H1 (cell line): ENCODE data around the gene CLTCL1. TPM values are rescaled to one million over a fixed set of nuclear protein-coding genes. Genes with fewer than 3 reads are reported as not detected.

Source experiments
- HDAC2 ChIP-seq, 2 experiments: fragments of 300-600 bp in 1 of 2; sonication (generic) in 1 of 2; IDR thresholded peaks; 2 replicates each; pipeline ENCODE4 v1.6.1; 2011 to 2012; ENCODE audit warnings: low read depth in 2 of 2, low read length in 2 of 2, mild to moderate bottlenecking in 2 of 2, moderate library complexity in 2 of 2, borderline replicate concordance in 1 of 2, inconsistent platforms in 1 of 2
- KDM5A ChIP-seq: fragments of 200-600 bp; IDR thresholded peaks from 2 replicates; pipeline ENCODE4 v1.7.1; 2012; ENCODE audit warnings: mild to moderate bottlenecking, low read length, inconsistent platforms, mixed read lengths
- NANOG ChIP-seq: IDR thresholded peaks from 2 replicates; pipeline ENCODE4 v1.6.1; 2011; ENCODE audit warnings: low read length, low read depth, mild to moderate bottlenecking, inconsistent platforms; ENCODE audit not compliant: insufficient read depth, poor library complexity, severe bottlenecking
- RXRA ChIP-seq: IDR thresholded peaks from 2 replicates; pipeline ENCODE4 v1.6.1; 2011; ENCODE audit warnings: low read depth, mild to moderate bottlenecking, low read length, moderate library complexity; ENCODE audit not compliant: insufficient read depth
- SP1 ChIP-seq: IDR thresholded peaks from 2 replicates; pipeline ENCODE4 v1.6.1; 2011; ENCODE audit warnings: low read depth, low read length
- polyA plus RNA-seq, 7 experiments: library from polyadenylated mRNA; depleted of rRNA in 3 of 7; stranded (reverse) in 5 of 7; unstranded in 2 of 7; fragments of >200 nt in 5 of 7; fragments of 200-250 nt in 2 of 7; gene quantifications; 1 replicate in 5 of 7; 2 replicates in 1 of 7; 4 replicates in 1 of 7; pipeline versions ENCODE4 v1.2.1 to v1.2.3, GENCODE V29; 2011 to 2013; ENCODE audit warnings: missing spikeins in 2 of 7, mixed read lengths in 2 of 7
- total RNA-seq: library from RNA; stranded (reverse); fragmentation: NEBNext Ultra II Directional; extraction: Animal tissue kit (Norgen Biotek cat#: 25700); gene quantifications from 2 replicates; pipeline ENCODE4 v1.2.1, GENCODE V29; 2021
- TF ChIP-seq, protein P1 (sequence below): IDR thresholded peaks from 2 replicates; pipeline ENCODE4 v1.6.1; 2012; ENCODE audit warnings: low read length, inconsistent platforms

CLTCL1 gene
- total and polyA plus RNA-seq, 2 of the 8 experiments (the other 6 are each of a cell fraction or from before 2014, with no cell fraction given) = 12.4 to 17.0 TPM

DNA sequence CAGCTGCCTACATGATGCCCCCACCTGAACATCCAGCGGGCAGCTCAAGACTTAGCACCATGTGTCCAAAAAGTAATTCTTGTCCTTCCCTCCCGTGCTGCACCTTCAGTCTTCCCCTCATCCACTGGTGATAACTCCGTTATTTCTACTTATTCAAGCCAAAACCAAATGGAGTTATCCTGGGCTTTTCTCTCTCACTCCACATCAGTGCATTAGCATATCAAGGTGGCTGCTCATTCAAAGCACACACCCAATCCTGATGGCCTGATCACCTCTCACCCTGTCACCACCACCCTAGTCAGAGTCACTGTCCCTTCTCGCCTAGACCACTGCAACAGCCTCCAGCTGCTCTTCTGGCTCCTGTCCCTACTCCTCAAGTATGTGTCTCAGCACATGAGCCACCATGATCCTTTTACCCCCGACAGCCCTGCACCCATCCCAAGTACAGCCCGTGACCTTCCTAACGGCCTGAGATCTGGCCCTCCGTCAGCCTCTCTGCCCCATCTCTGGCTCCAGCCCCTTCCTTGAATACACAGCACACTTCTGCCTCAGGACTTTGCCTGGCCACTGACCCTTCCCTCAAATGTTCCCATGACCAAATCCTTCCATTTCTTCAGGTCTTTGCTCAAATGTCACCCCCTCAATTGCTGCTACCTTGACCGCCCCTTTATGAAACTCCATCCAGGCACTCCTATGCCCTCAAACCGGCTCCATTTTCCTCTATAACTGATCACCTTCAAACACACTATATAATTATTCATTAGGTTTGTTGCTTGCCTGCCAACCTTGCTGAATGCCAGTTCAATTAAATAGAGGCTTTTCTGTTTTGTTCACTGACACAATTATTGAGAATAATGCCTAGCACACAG, 93.3 kb downstream of the CLTCL1 start (continued):
- no peak for TF ChIP-seq SP1
- TF ChIP-seq RXRA = no peak
- TF ChIP-seq, protein P1, sequence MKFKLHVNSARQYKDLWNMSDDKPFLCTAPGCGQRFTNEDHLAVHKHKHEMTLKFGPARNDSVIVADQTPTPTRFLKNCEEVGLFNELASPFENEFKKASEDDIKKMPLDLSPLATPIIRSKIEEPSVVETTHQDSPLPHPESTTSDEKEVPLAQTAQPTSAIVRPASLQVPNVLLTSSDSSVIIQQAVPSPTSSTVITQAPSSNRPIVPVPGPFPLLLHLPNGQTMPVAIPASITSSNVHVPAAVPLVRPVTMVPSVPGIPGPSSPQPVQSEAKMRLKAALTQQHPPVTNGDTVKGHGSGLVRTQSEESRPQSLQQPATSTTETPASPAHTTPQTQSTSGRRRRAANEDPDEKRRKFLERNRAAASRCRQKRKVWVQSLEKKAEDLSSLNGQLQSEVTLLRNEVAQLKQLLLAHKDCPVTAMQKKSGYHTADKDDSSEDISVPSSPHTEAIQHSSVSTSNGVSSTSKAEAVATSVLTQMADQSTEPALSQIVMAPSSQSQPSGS = no peak
- no peak for TF ChIP-seq NANOG
- TF ChIP-seq KDM5A = no peak
- no peak for TF ChIP-seq HDAC2 (IDR thresholded peaks at IDR 0.05; ENCODE audit: borderline replicate concordance in 1 of 2, low read depth in 2 of 2, low read length in 2 of 2)
